ENCODE results near the gene OTUB2.

DNA sequence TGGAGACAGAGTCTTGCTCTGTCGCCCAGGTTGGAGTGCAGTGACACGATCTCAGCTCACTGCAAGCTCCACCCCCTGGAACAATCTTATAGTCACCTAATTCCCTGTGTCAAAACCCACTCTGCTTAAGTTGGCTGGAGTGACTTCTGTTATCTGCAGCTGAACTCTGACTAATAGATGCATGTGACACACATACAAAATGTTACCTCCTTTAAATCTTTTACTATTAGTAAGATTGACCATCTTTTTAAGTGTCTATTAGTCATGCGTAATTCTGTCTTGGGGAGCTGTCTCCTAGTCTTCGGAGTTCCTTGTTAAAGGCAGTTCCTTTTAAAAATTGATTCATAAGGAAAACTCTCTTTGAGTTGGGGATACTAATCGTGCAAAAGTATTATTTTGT lies 62.4 kb downstream of the OTUB2 start:
- TF ChIP-seq CTCF (IDR thresholded peaks at IDR 0.05) (no peak), POLR2A (IDR thresholded peaks at IDR 0.05) (no peak)

All from esophagus squamous epithelium (tissue), 4 donors.